Right lobe of liver (tissue), 6 donors: ENCODE measurements around the gene CARD19. TPM values are rescaled to one million over a fixed set of nuclear protein-coding genes. Genes with fewer than 3 reads are reported as not detected.

Experiments
- ATAC-seq, 4 donors: fragments of 200-7000 bp; cut with Tn5 transposase; one replicate each; pipeline ENCODE4 v1.9.1; 2020; ENCODE audit warnings: mild to moderate bottlenecking in 4 of 4, moderate library complexity in 4 of 4
- DNase-seq, 3 donors: peaks; one replicate each; pipeline ENCODE4 v3.0.0-alpha.2; 2020
- H3K27ac ChIP-seq, 3 donors: fragments of 200-600 bp; one replicate each; pipeline ENCODE4 v1.8.0; 2022
- H3K27me3 ChIP-seq, 2 donors: fragments of 200-600 bp; one replicate each; pipeline ENCODE4 v1.8.0; 2022
- H3K36me3 ChIP-seq, 4 donors: fragments of 200-600 bp; sonication (generic) in 1 of 4; one replicate each; pipeline versions ENCODE4 v1.5.1 to v1.8.0; 2017 to 2022; ENCODE audit warnings: control low read depth in 1 of 4
- H3K4me1 ChIP-seq, 4 donors: fragments of 200-600 bp; sonication (generic) in 1 of 4; one replicate each; pipeline versions ENCODE4 v1.5.1 to v1.8.0; 2017 to 2022; ENCODE audit warnings: control low read depth in 1 of 4
- H3K4me3 ChIP-seq, 3 donors: fragments of 200-600 bp; one replicate each; pipeline ENCODE4 v1.8.0; 2022
- H3K9me3 ChIP-seq, 4 donors: fragments of 200-600 bp; sonication (generic) in 1 of 4; one replicate each; pipeline versions ENCODE4 v1.5.1 to v1.8.0; 2017 to 2022; ENCODE audit warnings: control low read depth in 1 of 4
- CTCF ChIP-seq, 4 donors: fragments of 200-600 bp in 3 of 4; fragments of 450-650 bp in 1 of 4; IDR thresholded peaks; one replicate each; pipeline versions ENCODE4 v1.5.1 to v1.8.0; 2016 to 2022; ENCODE audit warnings: antibody characterized with exemption in 4 of 4, mild to moderate bottlenecking in 2 of 4
- POLR2A ChIP-seq: fragments of 450-650 bp; IDR thresholded peaks from one replicate; pipeline ENCODE4 v1.6.1; 2017; ENCODE audit warnings: antibody characterized with exemption, mild to moderate bottlenecking
- WGBS: methylation state at CpG from one replicate; pipeline ENCODE4 v1.1.6; 2018; ENCODE audit warnings: low coverage, low lambda C conversion rate; ENCODE audit not compliant: insufficient coverage; ENCODE audit errors: missing lambda C conversion rate; 5-methylcytosine and 5-hydroxymethylcytosine counted together
- intact Hi-C, 2 donors: fragments of 100-400 bp; cut with DNase I; formaldehyde crosslinking; loops; one replicate each; pipeline versions ENCODE4 v1.11.2 to v1.14.1; 2022
- total RNA-seq, 6 experiments: library from RNA; depleted of rRNA in 2 of 6; stranded (reverse); fragments of >200 nt in 2 of 6; fragmentation: NEBNext Ultra II Directional in 3 of 6; extraction: Animal tissue kit (Norgen Biotek cat#: 25700) in 3 of 6; gene quantifications; one replicate each; pipeline versions ENCODE4 v1.1.0 to v1.2.4, GENCODE V29; 2016 to 2023
- donor health status: DM: no; HTN: yes; CAD: no.
- donor health status: DM: no; HTN: no; CAD: no.
- donor health status: DM: no; HTN: no; CAD: no.
- donor health status: DM: no; HTN: yes; CAD: no.
- donor health status: DM: no; HTN: yes; CAD: no.

Gene CARD19
- total RNA-seq, 6 experiments from 2014 or later: 6.3 to 31.7 (median 12.1) TPM

DNA sequence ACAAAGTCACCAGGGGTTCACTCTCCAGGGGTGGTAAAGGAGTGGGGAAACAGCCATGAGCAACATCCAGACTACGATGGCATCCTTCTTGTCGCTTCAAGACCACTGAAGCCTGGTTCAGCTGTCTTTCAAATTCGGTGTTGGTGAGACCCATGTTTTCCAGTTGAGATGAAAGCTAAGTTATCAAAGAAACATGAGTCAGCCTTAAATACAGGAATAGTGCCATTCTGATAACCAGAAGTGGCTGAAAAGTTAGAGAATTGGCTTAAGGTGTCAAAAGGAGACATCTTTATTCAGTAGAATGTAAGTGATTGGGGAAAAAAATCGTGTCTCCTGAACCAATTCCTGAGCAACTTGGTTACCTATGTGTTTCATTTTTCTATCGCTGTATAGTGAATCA, 7.0 kb upstream of the CARD19 start:
- DNase-seq (peak in 1 of 3 donors; percentile 26), ATAC-seq (no peak)
- H3K36me3 ChIP-seq: peaks cover 0 to 4% (median 0%) of the 10 kb centered on the region in 4 donors
- peaks cover 0 to 2% (median 0%) of the 10 kb centered on the region in 4 donors for H3K4me1 ChIP-seq
- intact Hi-C loops: no loop called here
- no peaks in the 10 kb centered on the region for H3K27me3 ChIP-seq
- WGBS: 88% methylated on average over 5 of the region's 5 CpGs
- no peaks in the 10 kb centered on the region for H3K9me3 ChIP-seq
- TF ChIP-seq POLR2A (no peak), CTCF (IDR thresholded peaks at IDR 0.05) (no peak)
- H3K4me3 ChIP-seq: no peak overlapping the region
- no peak overlapping the region for H3K27ac ChIP-seq

GRCh38 chr9:93089481-93089991, 6.5 kb upstream of the CARD19 start:
- ATAC-seq: no peak
- TF ChIP-seq POLR2A (no peak), CTCF (IDR thresholded peaks at IDR 0.05) (no peak)
- H3K27me3 ChIP-seq: no peaks in the 10 kb centered on the region
- no peak overlapping the region for H3K4me3 ChIP-seq
- H3K27ac ChIP-seq: no peak overlapping the region
- H3K4me1 ChIP-seq: peaks cover 0 to 7% (median 0%) of the 10 kb centered on the region in 4 donors
- WGBS: 100% methylated on average over 7 of the region's 12 CpGs
- H3K9me3 ChIP-seq: no peaks in the 10 kb centered on the region
- intact Hi-C loops: no loop called here
- H3K36me3 ChIP-seq: peaks cover 0 to 3% (median 0%) of the 10 kb centered on the region in 4 donors
- DNase-seq: peak in 2 of 3 donors; percentile 23 to 40

GRCh38 chr9:93090091-93090655, 5.8 kb upstream of the CARD19 start:
- H3K27me3 ChIP-seq: no peaks in the 10 kb centered on the region
- 53% methylated on average over 6 of the region's 8 CpGs for WGBS
- H3K27ac ChIP-seq: no peak overlapping the region
- DNase-seq: peak in 2 of 3 donors; percentile 3 to 9
- ATAC-seq: no peak
- H3K9me3 ChIP-seq: no peaks in the 10 kb centered on the region
- TF ChIP-seq CTCF (IDR thresholded peaks at IDR 0.05): no peak
- TF ChIP-seq POLR2A: no peak
- H3K4me3 ChIP-seq: no peak overlapping the region
- peaks cover 0 to 9% (median 0%) of the 10 kb centered on the region in 4 donors for H3K4me1 ChIP-seq
- no peaks in the 10 kb centered on the region for H3K36me3 ChIP-seq
- intact Hi-C loops: loop anchor here in 1 of 2 donors (10.0 kb wide), 1 partner anchor 85 kb away; no protein-coding TSS in a partner anchor

DNA sequence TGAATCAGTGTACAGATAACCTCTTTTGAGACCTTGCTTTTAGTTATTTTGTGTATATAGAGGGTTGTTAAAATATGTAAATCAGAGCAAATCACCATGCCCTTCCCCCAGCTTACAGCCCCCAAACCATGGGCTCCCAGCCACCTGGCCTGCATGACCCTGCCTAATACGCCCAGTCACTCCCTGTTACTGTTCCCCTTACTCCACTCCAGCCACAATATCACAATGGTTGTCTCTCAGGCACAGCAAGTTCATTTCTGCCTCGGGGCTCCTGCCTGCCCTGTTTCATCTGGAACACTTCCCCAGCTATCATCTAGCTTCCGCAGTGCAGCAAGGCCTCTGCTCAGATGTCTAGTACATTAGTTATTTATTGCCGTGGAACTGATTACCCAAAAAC, 5.0 kb upstream of the CARD19 start:
- intact Hi-C loops: loop anchor here in 1 of 2 donors (10.0 kb wide), 1 partner anchor 86 kb away; no protein-coding TSS in a partner anchor
- WGBS: 89% methylated on average over 4 of the region's 4 CpGs
- Histone ChIP-seq H3K27me3 (no peaks in the 10 kb centered on the region), H3K4me1 (peaks cover 0 to 9% (median 0%) of the 10 kb centered on the region in 4 donors), H3K27ac (no peak overlapping the region), H3K9me3 (no peaks in the 10 kb centered on the region), H3K4me3 (no peak overlapping the region), H3K36me3 (no peaks in the 10 kb centered on the region)
- ATAC-seq (no peak), DNase-seq (peak in 2 of 3 donors; percentile 16 to 43)
- TF ChIP-seq CTCF (IDR thresholded peaks at IDR 0.05) (no peak), POLR2A (no peak)
